ENCODE measurements around the gene PARK7.

Gene PARK7

GRCh38 chr1:7929637-7930036 is 31.9 kb upstream of the PARK7 start:
- H2AFZ ChIP-seq (ENCODE audit: low read depth, low read length, severe bottlenecking): no peak overlapping the region
- H4K20me1 ChIP-seq (ENCODE audit: low read depth, low read length): no peaks in the 10 kb centered on the region
- no peaks in the 10 kb centered on the region for H3K27me3 ChIP-seq (ENCODE audit: low read length)
- no peak overlapping the region for H3K4me2 ChIP-seq (ENCODE audit: low read depth, low read length, poor library complexity, severe bottlenecking)
- no peaks in the 10 kb centered on the region for H3K9me3 ChIP-seq (ENCODE audit: insufficient read depth, low read length)
- H3K9me2 ChIP-seq (replicated peaks; ENCODE audit: insufficient read depth, low read length): no peaks in the 10 kb centered on the region
- no peaks in the 10 kb centered on the region for H3K79me2 ChIP-seq (ENCODE audit: insufficient read depth, low read length)
- no peaks in the 10 kb centered on the region for H3K36me3 ChIP-seq (ENCODE audit: low read length)
- no peaks in the 10 kb centered on the region for H3F3A ChIP-seq (ENCODE audit: insufficient read depth)
- H3K4me3 ChIP-seq (ENCODE audit: insufficient read depth, low read length, poor library complexity, severe bottlenecking): no peak overlapping the region
- H3K9ac ChIP-seq (ENCODE audit: low read length): no peak overlapping the region
- TF ChIP-seq EZH2phosphoT487 (conservative IDR thresholded peaks at IDR 0.05; ENCODE audit: low read length): no peak
- TF ChIP-seq CTCF (IDR thresholded peaks at IDR 0.05; ENCODE audit: insufficient read depth, low read length, poor library complexity, severe bottlenecking): no peak
- no peak overlapping the region for H3K27ac ChIP-seq (ENCODE audit: low read depth, low read length)

- Histone ChIP-seq H3K4me2 (ENCODE audit: low read depth, low read length, poor library complexity, severe bottlenecking) (no peak overlapping the region), H3K27ac (ENCODE audit: low read depth, low read length) (no peak overlapping the region), H3K9ac (ENCODE audit: low read length) (no peak overlapping the region), H3K36me3 (ENCODE audit: low read length) (no peaks in the 10 kb centered on the region), H3K79me2 (ENCODE audit: insufficient read depth, low read length) (no peaks in the 10 kb centered on the region), H3F3A (ENCODE audit: insufficient read depth) (no peaks in the 10 kb centered on the region), H4K20me1 (ENCODE audit: low read depth, low read length) (no peaks in the 10 kb centered on the region), H3K4me3 (ENCODE audit: insufficient read depth, low read length, poor library complexity, severe bottlenecking) (no peak overlapping the region), H3K9me3 (ENCODE audit: insufficient read depth, low read length) (no peaks in the 10 kb centered on the region), H3K9me2 (replicated peaks; ENCODE audit: insufficient read depth, low read length) (no peaks in the 10 kb centered on the region), H2AFZ (ENCODE audit: low read depth, low read length, severe bottlenecking) (no peak overlapping the region), H3K27me3 (ENCODE audit: low read length) (no peaks in the 10 kb centered on the region)
- TF ChIP-seq CTCF (IDR thresholded peaks at IDR 0.05; ENCODE audit: insufficient read depth, low read length, poor library complexity, severe bottlenecking) (no peak), EZH2phosphoT487 (conservative IDR thresholded peaks at IDR 0.05; ENCODE audit: low read length) (no peak)
These were observed 30.7 kb upstream of the PARK7 start for GRCh38 chr1:7930645-7931445.

- Histone ChIP-seq H3K36me3 (ENCODE audit: low read length) (no peaks in the 10 kb centered on the region), H2AFZ (ENCODE audit: low read depth, low read length, severe bottlenecking) (no peak overlapping the region), H3K27ac (ENCODE audit: low read depth, low read length) (no peak overlapping the region), H3F3A (ENCODE audit: insufficient read depth) (no peaks in the 10 kb centered on the region), H3K4me2 (ENCODE audit: low read depth, low read length, poor library complexity, severe bottlenecking) (no peak overlapping the region), H3K9me3 (ENCODE audit: insufficient read depth, low read length) (no peaks in the 10 kb centered on the region), H3K9me2 (replicated peaks; ENCODE audit: insufficient read depth, low read length) (no peaks in the 10 kb centered on the region), H3K79me2 (ENCODE audit: insufficient read depth, low read length) (no peaks in the 10 kb centered on the region), H4K20me1 (ENCODE audit: low read depth, low read length) (no peaks in the 10 kb centered on the region), H3K9ac (ENCODE audit: low read length) (no peak overlapping the region), H3K4me3 (ENCODE audit: insufficient read depth, low read length, poor library complexity, severe bottlenecking) (no peak overlapping the region), H3K27me3 (ENCODE audit: low read length) (no peaks in the 10 kb centered on the region)
- TF ChIP-seq EZH2phosphoT487 (conservative IDR thresholded peaks at IDR 0.05; ENCODE audit: low read length): no peak
- TF ChIP-seq CTCF (IDR thresholded peaks at IDR 0.05; ENCODE audit: insufficient read depth, low read length, poor library complexity, severe bottlenecking): no peak
These were observed 30.1 kb upstream of the PARK7 start for GRCh38 chr1:7931446-7931812.

All from SU-DHL-6 (cell line).